SHP77 treated with DMSO at 0.1 percent for 48 hours (cell line): Measurements from ENCODE around the gene VEGFB.

Experiments
- DNase-seq: peaks from one replicate; lab custom pipeline; 2025; lab: John Stamatoyannopoulos, UW

Gene VEGFB

GRCh38 chr11:64211181-64211872 is 23.1 kb upstream of the VEGFB start:
- DNase-seq: no peak

- DNase-seq: no peak
Measured at GRCh38 chr11:64216879-64217278, 17.5 kb upstream of the VEGFB start.

- DNase-seq: no peak
Measured at GRCh38 chr11:64218628-64219353, 15.6 kb upstream of the VEGFB start.

- DNase-seq: no peak
Measured at GRCh38 chr11:64219354-64219684, 15.1 kb upstream of the VEGFB start.

- no peak for DNase-seq
Measured at GRCh38 chr11:64219755-64220154, 14.6 kb upstream of the VEGFB start.

GRCh38 chr11:64220271-64220670 is 14.1 kb upstream of the VEGFB start:
- no peak for DNase-seq

GRCh38 chr11:64220798-64221197 is 13.6 kb upstream of the VEGFB start:
- no peak for DNase-seq

- DNase-seq: no peak
Measured at GRCh38 chr11:64222651-64223000, 11.8 kb upstream of the VEGFB start.

- DNase-seq: no peak
Measured at GRCh38 chr11:64223001-64223651, 11.3 kb upstream of the VEGFB start.

- no peak for DNase-seq
Measured at GRCh38 chr11:64224151-64224890, 10.1 kb upstream of the VEGFB start.

GRCh38 chr11:64224891-64225607 is 9.3 kb upstream of the VEGFB start:
- DNase-seq: no peak

GRCh38 chr11:64225608-64226506 is 8.5 kb upstream of the VEGFB start, which contains the start of the genes NUDT22 and TRPT1:
NUDT22 (plus strand) TSS chr11:64226274; CDS start chr11:64226653, 379 bp downstream.
TRPT1 (minus strand) TSS chr11:64226186; CDS start chr11:64225860, 326 bp downstream.
- DNase-seq: peak; percentile 27

- peak; percentile 74 for DNase-seq
Measured at GRCh38 chr11:64226507-64227051, 7.8 kb upstream of the VEGFB start.

GRCh38 chr11:64227405-64227956 is 6.9 kb upstream of the VEGFB start:
- no peak for DNase-seq

- no peak for DNase-seq
Measured at GRCh38 chr11:64229090-64229743, 5.2 kb upstream of the VEGFB start.

GRCh38 chr11:64229744-64230170 is 4.6 kb upstream of the VEGFB start:
- no peak for DNase-seq

- DNase-seq: peak; percentile 79
Measured at GRCh38 chr11:64230171-64230984, 4.0 kb upstream of the VEGFB start, which contains the start of gene DNAJC4. DNAJC4 (plus strand) TSS chr11:64230548; CDS start chr11:64230855, 307 bp downstream.

- DNase-seq: no peak
Measured at GRCh38 chr11:64230985-64231365, 3.4 kb upstream of the VEGFB start.

- DNase-seq: no peak
Measured at GRCh38 chr11:64231546-64231945, 2.8 kb upstream of the VEGFB start.
